Stimulated activated CD4-positive, alpha-beta T cell treated with anti-CD3 and anti-CD28 coated beads, TNF-alpha, amount 100 ng/mL, for 48 hours (primary cell): ENCODE measurements around the gene OTULINL.
A peak's percentile ranks its signal among the peaks of the same experiment; 100 is the strongest.

Source experiments
- DNase-seq, 3 donors: peaks; one replicate each; pipeline ENCODE4 v3.0.0-alpha.2; 2020; ENCODE audit warnings: low read depth in 3 of 3

Gene OTULINL

DNA sequence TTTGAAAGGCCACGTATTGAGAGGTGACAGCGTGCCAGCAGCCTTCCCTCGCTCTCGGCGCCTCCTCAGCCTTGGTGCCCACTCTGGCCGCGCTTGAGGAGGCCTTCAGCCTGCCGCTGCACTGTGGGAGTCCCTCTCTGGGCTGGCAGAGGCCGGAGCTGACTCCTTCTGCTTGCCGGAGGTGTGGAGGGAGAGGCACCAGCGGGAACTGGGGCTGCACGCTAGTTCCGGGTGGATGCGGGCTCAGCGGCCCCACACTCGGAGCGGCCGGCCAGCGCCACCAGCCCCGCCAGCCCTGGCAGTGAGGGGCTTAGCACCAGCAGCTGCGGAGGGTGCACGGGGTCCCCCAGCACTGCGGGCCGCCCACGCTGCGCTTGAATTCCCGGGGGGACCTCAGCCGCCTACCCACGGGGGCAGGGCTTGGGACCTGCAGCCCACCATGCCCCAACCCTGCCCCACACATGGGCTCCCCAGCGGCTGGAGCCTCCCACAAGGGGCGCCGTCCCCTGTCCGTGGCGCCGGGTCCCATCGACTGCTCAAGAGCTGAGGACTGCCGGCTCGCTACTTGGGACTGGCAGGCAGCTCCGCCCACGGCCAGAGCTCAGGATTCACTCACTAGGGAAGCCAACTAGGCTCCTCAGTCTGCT is 4.4 kb upstream of the OTULINL start:
- DNase-seq: no peak

GRCh38 chr5:14577971-14578370 is 3.6 kb upstream of the OTULINL start:
- DNase-seq: no peak

GRCh38 chr5:14579246-14579645 is 2.3 kb upstream of the OTULINL start:
- no peak for DNase-seq

- no peak for DNase-seq
These were observed 1.7 kb upstream of the OTULINL start for GRCh38 chr5:14579731-14580397.

GRCh38 chr5:14580398-14581034 is 1.1 kb upstream of the OTULINL start:
- no peak for DNase-seq

DNA sequence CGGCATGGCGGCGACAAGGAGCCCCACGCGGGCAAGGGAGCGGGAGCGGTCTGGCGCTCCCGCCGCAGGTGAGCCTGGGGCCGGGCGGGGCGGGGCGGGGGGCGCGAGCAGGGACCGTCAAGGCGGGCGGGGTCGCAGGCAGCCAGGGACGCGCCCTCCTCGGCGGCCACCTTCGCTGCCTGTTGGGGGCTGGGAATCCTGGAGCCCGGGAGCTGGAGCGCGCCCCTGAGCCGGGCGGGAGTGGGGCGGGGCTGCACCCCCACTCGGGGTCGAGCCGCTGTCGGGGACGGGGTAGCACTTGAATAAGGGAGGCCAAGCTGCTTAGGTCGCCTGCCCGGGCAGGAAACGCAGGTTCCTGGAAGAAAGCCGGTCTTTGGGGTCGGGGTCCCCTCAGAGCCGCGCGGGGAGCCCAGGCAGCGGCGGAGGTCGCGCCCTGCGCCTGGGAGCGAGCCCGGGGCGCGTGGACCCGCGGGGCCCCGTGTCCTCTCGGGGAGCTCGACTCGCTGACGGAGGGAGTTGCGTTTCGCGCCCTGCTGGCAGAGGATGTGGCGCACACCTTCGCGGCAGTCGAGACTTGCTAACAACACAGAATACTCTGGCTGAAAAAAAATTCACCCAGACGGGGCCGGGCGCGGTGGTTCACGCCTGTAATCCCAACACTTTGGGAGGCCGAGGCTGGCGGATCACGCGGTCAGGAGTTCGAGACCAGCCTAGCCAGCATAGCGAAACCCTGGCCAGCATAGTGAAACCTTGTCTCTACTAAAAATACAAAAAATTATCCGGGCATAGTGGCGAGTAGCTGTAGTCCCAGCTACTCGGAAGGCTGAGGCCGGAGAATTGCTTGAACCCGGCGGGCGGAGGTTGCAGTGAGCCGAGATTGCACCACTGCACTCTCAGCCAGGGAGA is 552 bp downstream of the OTULINL start:
- DNase-seq: peak; percentile 55 to 72 (median 69)

- no peak for DNase-seq
These were observed 1.2 kb downstream of the OTULINL start for GRCh38 chr5:14582797-14583137.

DNA sequence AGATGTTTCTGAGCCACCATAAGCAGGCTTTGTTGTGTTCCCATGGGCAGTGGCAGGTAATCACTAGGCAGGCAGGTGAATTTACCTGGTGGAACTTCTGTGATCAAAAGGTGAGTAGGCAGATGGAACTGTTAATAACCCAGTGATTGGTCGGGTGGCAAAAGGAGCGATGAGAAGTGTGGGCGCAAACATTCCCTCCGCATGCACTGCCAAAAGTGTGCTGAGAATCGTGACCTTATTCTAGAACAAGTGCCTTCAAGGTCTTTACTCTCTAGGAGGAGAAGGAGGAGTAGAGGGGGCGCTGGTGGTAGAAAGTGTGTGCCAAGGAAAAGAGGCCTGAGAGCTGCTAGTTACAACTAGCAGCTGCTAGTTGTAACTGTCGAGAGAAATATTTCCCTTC is 3.3 kb downstream of the OTULINL start:
- DNase-seq: no peak

GRCh38 chr5:14587150-14587549 is 5.6 kb downstream of the OTULINL start:
- DNase-seq: no peak

- no peak for DNase-seq
These were observed 6.6 kb downstream of the OTULINL start for GRCh38 chr5:14588145-14588544.

GRCh38 chr5:14588758-14589543 is 7.4 kb downstream of the OTULINL start:
- no peak for DNase-seq

DNA sequence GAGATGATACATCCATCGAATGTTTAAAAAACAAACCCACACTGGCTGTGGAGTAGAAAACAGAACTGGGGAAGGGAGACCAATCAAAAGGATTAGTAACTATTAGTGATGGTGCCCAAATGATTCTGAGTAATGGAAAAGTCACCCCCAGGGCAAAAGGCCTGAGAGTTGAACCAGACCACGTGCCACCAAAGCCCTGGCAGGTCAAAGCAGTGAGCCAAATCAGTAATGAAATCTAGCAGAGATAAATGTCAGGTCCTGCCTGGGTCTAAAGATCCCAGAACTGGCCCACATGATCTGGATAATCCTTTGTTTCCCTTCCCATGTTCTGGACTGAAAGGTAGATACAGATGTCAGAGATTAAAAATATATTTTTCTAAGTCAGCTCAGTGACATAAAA is 9.4 kb downstream of the OTULINL start:
- no peak for DNase-seq

- no peak for DNase-seq
These were observed 10.0 kb downstream of the OTULINL start for GRCh38 chr5:14591548-14591947.

- no peak for DNase-seq
These were observed 11.9 kb downstream of the OTULINL start for GRCh38 chr5:14593326-14594021.

GRCh38 chr5:14594378-14595074 is 12.9 kb downstream of the OTULINL start:
- DNase-seq: no peak

- DNase-seq: no peak
These were observed 13.6 kb downstream of the OTULINL start for GRCh38 chr5:14595189-14595588.

GRCh38 chr5:14595891-14596290 is 14.3 kb downstream of the OTULINL start:
- no peak for DNase-seq

- DNase-seq: no peak
These were observed 15.5 kb downstream of the OTULINL start for GRCh38 chr5:14597080-14597479.

- no peak for DNase-seq
These were observed 16.6 kb downstream of the OTULINL start for GRCh38 chr5:14598225-14598624.

DNA sequence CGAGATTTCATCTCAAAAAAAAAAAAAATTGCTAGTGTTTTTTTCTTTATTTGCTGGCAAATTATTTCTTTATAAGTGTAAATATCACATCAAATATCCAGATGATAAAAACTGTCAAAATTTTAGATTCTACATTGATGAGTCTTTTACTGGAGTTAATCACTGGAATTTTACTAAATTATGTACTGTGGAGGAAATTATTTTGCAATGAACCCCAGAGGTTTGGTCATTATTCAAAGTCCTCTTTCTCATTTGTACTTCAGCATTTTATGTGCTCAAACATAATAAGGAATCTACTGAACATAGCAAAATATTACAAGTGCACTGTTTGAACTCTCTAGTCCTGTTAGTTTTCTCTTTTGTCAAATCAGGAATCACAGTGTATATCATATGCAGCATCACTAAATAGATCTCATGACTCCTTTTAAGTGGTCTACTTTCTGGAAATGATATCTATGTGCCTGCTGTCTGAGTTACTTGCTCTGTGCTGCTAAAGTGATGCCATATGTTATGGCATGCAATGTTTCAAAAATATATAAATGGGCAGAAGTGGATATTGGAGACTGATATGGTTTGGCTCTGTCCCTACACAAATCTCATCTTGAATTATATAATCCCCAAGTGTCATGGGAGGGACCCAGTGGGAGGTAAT is 18.0 kb downstream of the OTULINL start:
- DNase-seq: no peak
